Kidney (tissue), 14 donors: Measurements from ENCODE around the gene AHDC1. TPM values are rescaled to one million over a fixed set of nuclear protein-coding genes. Genes with fewer than 3 reads are reported as not detected.
A peak's percentile ranks its signal among the peaks of the same experiment; 100 is the strongest.

ENCODE experiments used
- DNase-seq, 5 donors: peaks; one replicate each; pipeline ENCODE4 v3.0.0-alpha.2; 2013 to 2020
- FAIRE-seq: peaks from 2 replicates; lab custom pipeline; 2012; peaks lifted over from hg19 to GRCh38; lab: Jason Lieb, UNC
- H3K27ac ChIP-seq, 2 donors: one replicate each; pipeline ENCODE4 v1.7.0; 2013; ENCODE audit warnings: low read depth in 2 of 2, low read length in 2 of 2, inconsistent platforms in 1 of 2
- H3K27me3 ChIP-seq: one replicate; pipeline ENCODE4 v1.7.1; 2013; ENCODE audit warnings: low read length, inconsistent platforms; ENCODE audit not compliant: control insufficient read depth, insufficient read depth
- H3K36me3 ChIP-seq, 3 donors: one replicate each; pipeline versions ENCODE4 v1.7.0 to v1.7.1; 2013; ENCODE audit warnings: low read length in 3 of 3, control low read depth in 1 of 3, inconsistent platforms in 1 of 3; ENCODE audit not compliant: insufficient read depth in 3 of 3, control insufficient read depth in 2 of 3
- H3K4me1 ChIP-seq, 3 donors: one replicate each; pipeline versions ENCODE4 v1.7.0 to v1.7.1; 2013; ENCODE audit warnings: low read length in 3 of 3, inconsistent platforms in 1 of 3, low read depth in 1 of 3; ENCODE audit not compliant: control insufficient read depth in 2 of 3, insufficient read depth in 2 of 3
- H3K4me3 ChIP-seq, 3 donors: one replicate each; pipeline versions ENCODE4 v1.7.0 to v1.8.1; 2013; ENCODE audit warnings: low read length in 3 of 3, control low read depth in 1 of 3, inconsistent platforms in 1 of 3
- H3K9ac ChIP-seq, 3 donors: one replicate each; pipeline versions ENCODE4 v1.7.0 to v1.7.1; 2013; ENCODE audit warnings: low read length in 3 of 3, control low read depth in 1 of 3, inconsistent platforms in 1 of 3
- H3K9me3 ChIP-seq, 3 donors: one replicate each; pipeline versions ENCODE4 v1.7.0 to v1.7.1; 2013; ENCODE audit warnings: low read length in 3 of 3, control low read depth in 1 of 3, inconsistent platforms in 1 of 3; ENCODE audit not compliant: control insufficient read depth in 2 of 3, insufficient read depth in 1 of 3
- intact Hi-C: fragments of 100-400 bp; cut with DNase I; formaldehyde crosslinking; loops from one replicate; pipeline ENCODE4 v1.11.1; 2022
- polyA plus RNA-seq: library from polyadenylated mRNA; stranded (reverse); fragments of 350-450 nt; fragmentation: Illumina TruSeq; extraction: RNeasy Lipid Tissue Mini Kit (QIAGEN cat#74804); gene quantifications from one replicate; pipeline ENCODE4 v1.2.3, GENCODE V29; 2014; ENCODE audit warnings: low read depth, low replicate concordance; ENCODE audit not compliant: insufficient read depth
- total RNA-seq: library from RNA; stranded (reverse); fragmentation: NEBNext Ultra II Directional; extraction: Animal tissue kit (Norgen Biotek cat#: 25700); gene quantifications from one replicate; pipeline ENCODE4 v1.2.1, GENCODE V29; 2021
- TF ChIP-seq, protein P1 (sequence below): IDR thresholded peaks from 3 replicates; pipeline ENCODE4 v1.5.1; 2012; ENCODE audit warnings: mild to moderate bottlenecking, moderate library complexity, borderline replicate concordance; ENCODE audit not compliant: insufficient read depth; ENCODE audit errors: extremely low read depth
- donor health status: control.
- donor health status: control.
- donor health status: control.
- donor health status: control.
- donor health status: control.
- donor health status: DM: yes; HTN: yes; CAD: no.
- donor health status: Normal renal cell carcinoma (clear cell type).

AHDC1 gene
- total and polyA plus RNA-seq, 2 donors from 2014 or later, result 8.5 to 48.2 TPM

DNA sequence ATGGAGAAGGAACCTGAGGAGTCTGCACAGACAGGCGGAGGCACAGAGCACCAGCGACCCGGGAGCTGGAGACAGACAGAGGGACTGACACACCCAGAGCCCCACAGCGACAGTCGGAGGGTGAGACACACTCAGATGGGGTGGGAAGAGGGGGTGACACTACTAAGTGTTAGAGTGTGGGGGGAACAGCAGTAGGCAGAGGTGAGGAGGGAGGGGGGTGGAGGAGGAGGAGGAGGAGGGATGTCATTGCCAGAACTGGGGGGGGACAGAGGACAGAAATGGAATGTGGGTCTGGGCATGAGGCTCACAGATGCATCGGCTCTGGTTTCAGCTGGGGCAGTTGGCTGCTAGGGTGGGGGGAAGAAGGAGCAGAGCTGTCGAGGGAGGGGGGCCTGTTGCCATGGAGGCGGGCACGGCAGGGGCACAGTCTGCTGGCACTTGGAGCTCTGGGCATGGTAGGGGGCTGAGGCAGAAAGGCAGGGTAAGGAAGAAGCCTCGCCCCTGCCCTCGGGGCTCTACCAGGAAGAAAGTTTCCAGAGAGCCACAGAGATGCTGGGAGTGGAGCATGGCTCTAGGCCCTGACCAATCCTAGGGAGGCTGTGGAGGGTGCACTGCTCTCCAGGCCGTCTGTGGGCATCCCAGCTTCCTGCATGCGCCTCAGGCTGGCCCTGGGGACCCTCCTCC lies 37.3 kb downstream of the AHDC1 start:
- no peak overlapping the region for H3K27ac ChIP-seq
- peak in 3 of 5 donors; percentile 50 to 80 (median 66) for DNase-seq
- H3K9ac ChIP-seq, result peak overlapping the region in 1 of 3 donors; percentile 19

DNA sequence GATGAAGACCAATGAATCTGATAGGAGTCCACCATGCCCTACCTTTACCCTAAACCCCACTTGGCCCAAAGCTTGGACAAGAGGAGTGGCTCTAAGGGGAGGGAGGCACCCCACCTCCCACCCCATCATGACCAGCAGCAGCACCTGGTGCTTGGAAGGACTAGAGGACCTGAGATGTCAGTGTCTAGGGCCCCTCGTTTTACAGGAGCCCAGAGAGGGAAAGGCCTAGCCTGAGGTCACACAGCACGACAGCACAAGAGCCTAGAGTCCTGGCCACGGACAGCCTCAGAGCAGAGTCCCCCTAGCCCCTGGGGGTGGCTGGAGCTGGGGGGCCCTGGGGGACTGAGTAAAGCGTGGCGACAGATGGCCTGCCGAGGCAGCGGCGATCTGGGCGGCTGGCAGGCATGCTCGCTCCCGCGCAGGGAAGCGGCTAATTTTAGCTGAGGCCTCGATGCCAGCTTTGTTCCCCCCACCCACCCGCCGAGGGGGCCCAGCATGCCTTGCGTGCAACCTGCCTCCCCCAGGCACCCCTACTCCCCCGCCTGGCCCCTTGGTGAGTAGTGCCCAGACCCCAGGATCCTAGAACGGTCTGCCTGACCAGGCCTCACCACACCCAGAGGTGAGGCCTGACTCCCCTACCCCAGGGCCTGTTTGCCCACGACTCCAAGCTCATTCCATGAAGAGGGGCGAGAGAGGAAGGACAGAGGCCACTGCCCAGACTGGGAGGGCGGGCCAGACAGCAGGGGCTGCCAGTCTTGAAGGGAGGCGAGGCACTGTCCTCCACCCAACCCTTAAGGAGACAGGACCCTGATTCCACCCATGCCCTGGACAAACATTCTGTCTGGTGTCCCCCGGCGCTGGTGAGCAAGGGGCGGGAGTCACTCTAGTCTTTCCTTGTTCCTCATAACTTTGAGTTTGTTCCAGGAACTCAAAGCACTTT lies 39.0 kb downstream of the AHDC1 start:
- TF ChIP-seq, protein P1, sequence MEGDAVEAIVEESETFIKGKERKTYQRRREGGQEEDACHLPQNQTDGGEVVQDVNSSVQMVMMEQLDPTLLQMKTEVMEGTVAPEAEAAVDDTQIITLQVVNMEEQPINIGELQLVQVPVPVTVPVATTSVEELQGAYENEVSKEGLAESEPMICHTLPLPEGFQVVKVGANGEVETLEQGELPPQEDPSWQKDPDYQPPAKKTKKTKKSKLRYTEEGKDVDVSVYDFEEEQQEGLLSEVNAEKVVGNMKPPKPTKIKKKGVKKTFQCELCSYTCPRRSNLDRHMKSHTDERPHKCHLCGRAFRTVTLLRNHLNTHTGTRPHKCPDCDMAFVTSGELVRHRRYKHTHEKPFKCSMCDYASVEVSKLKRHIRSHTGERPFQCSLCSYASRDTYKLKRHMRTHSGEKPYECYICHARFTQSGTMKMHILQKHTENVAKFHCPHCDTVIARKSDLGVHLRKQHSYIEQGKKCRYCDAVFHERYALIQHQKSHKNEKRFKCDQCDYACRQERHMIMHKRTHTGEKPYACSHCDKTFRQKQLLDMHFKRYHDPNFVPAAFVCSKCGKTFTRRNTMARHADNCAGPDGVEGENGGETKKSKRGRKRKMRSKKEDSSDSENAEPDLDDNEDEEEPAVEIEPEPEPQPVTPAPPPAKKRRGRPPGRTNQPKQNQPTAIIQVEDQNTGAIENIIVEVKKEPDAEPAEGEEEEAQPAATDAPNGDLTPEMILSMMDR, result no peak
- Histone ChIP-seq H3K36me3 (peaks cover 0 to 2% (median 0%) of the 10 kb centered on the region in 3 donors), H3K9me3 (no peaks in the 10 kb centered on the region), H3K27ac (peak overlapping the region; percentile 64 to 76), H3K4me1 (peaks cover 7 to 77% (median 58%) of the 10 kb centered on the region in 3 donors), H3K9ac (peak overlapping the region in 1 of 3 donors; percentile 21), H3K27me3 (no peaks in the 10 kb centered on the region), H3K4me3 (no peak overlapping the region)
- FAIRE-seq, result no peak
- DNase-seq, result peak in 2 of 5 donors; percentile 40 to 65
- intact Hi-C loops, result no loop called here

More for the DNA sequence above, 37.3 kb downstream of the AHDC1 start:
- no peaks in the 10 kb centered on the region for H3K36me3 ChIP-seq
- intact Hi-C loops, result no loop called here
- peaks cover 9 to 72% (median 55%) of the 10 kb centered on the region in 3 donors for H3K4me1 ChIP-seq
- no peak for FAIRE-seq
- H3K4me3 ChIP-seq, result no peak overlapping the region
- no peaks in the 10 kb centered on the region for H3K9me3 ChIP-seq
- H3K27me3 ChIP-seq, result no peaks in the 10 kb centered on the region
- TF ChIP-seq, protein P1, result no peak

DNA sequence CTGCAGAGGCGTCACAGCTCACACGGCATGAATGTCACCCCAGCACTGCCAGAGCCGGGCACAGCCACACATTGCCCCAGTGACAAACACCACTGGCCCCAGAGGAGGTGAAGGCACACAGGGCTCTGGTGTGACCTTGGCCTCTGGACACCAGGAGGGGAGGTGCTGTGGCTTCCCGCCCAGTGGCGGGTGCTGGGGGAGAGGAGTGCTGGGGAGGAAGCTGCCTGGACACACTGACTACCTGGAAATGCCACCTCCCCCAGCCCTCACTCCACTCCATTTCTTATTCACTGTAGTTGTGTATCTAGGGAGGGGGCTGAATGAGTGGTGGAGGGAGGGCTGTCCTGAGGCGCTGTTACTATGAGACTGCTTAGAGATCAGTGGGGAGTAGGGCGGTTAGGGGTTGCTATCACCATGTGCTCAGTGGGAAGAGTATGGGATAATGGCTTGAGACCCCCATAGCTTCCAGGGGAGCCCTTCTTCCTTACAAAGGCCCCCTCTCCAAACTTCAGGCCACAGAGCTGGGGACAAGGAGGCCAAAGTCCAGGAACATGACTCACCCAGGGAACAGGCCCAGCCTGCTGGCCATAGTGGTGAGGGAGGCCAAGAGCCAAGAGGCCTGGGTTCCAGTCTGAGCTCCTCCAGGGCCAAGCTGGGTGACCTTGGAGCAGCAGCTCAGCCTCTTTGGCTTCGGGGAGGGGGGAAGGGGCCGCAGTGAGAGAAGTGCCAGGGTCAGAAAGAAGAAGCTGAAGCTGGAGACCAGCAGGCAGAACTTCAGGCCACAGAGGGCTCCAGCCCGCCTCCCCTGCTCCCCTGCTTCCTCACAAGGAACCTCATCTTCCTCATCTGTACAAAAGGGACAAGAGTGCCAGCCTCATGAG lies 40.1 kb downstream of the AHDC1 start:
- H3K36me3 ChIP-seq, result peaks cover 0 to 2% (median 0%) of the 10 kb centered on the region in 3 donors
- intact Hi-C loops, result no loop called here
- H3K9ac ChIP-seq, result peak overlapping the region in 1 of 3 donors; percentile 21
- DNase-seq, result peak in 3 of 5 donors; percentile 38 to 87 (median 74)
- H3K27me3 ChIP-seq, result no peaks in the 10 kb centered on the region
- peaks cover 7 to 75% (median 52%) of the 10 kb centered on the region in 3 donors for H3K4me1 ChIP-seq
- TF ChIP-seq, protein P1, result no peak
- no peak overlapping the region for H3K4me3 ChIP-seq
- no peaks in the 10 kb centered on the region for H3K9me3 ChIP-seq
- H3K27ac ChIP-seq, result peak overlapping the region; percentile 69 to 76
- no peak for FAIRE-seq
